Suprapubic skin (tissue), 4 donors: ENCODE measurements around the gene FERMT1. TPM values are rescaled to one million over a fixed set of nuclear protein-coding genes. Genes with fewer than 3 reads are reported as not detected.

Experiments used
- DNase-seq, 2 donors: peaks; one replicate each; pipeline ENCODE4 v3.0.0-alpha.2; 2019; ENCODE audit warnings: low spot score in 2 of 2
- H3K27ac ChIP-seq: fragments of 200-600 bp; sonication (generic); one replicate; pipeline ENCODE4 v1.5.1; 2019
- H3K27me3 ChIP-seq: fragments of 200-600 bp; sonication (generic); one replicate; pipeline ENCODE4 v1.5.1; 2019
- H3K36me3 ChIP-seq: fragments of 200-600 bp; sonication (generic); one replicate; pipeline ENCODE4 v1.5.1; 2019
- H3K4me1 ChIP-seq: fragments of 200-600 bp; sonication (generic); one replicate; pipeline ENCODE4 v1.5.1; 2019
- H3K4me3 ChIP-seq: fragments of 200-600 bp; sonication (generic); one replicate; pipeline ENCODE4 v1.5.1; 2019; ENCODE audit warnings: mild to moderate bottlenecking
- H3K9me3 ChIP-seq: fragments of 200-600 bp; sonication (generic); one replicate; pipeline ENCODE4 v1.5.1; 2019
- CTCF ChIP-seq, 2 donors: fragments of 200-600 bp in 1 of 2; fragments of 450-650 bp in 1 of 2; sonication (generic) in 1 of 2; IDR thresholded peaks; one replicate each; pipeline ENCODE4 v1.5.1; 2016 to 2019; ENCODE audit warnings: antibody characterized with exemption in 2 of 2, mild to moderate bottlenecking in 1 of 2, moderate library complexity in 1 of 2
- WGBS: methylation state at CpG from one replicate; pipeline ENCODE4 v1.1.5; 2018; 5-methylcytosine and 5-hydroxymethylcytosine counted together
- total RNA-seq, 4 donors: library from RNA; depleted of rRNA; stranded (reverse); fragments of >200 nt; gene quantifications; one replicate each; pipeline ENCODE4 v1.1.0, GENCODE V29; 2016

The FERMT1 gene
- total RNA-seq, 4 donors from 2014 or later = 32.9 to 53.4 (median 37.5) TPM

- peaks cover 28% of the 10 kb centered on the region for H3K36me3 ChIP-seq
- no peak for TF ChIP-seq CTCF (IDR thresholded peaks at IDR 0.05)
- no peak overlapping the region for H3K4me3 ChIP-seq
- no peaks in the 10 kb centered on the region for H3K27me3 ChIP-seq
- 90% methylated on average over 3 of the region's 3 CpGs for WGBS
- no peaks in the 10 kb centered on the region for H3K9me3 ChIP-seq
- no peak for DNase-seq
- no peak overlapping the region for H3K27ac ChIP-seq
- peaks cover 9% of the 10 kb centered on the region for H3K4me1 ChIP-seq
Observed at GRCh38 chr20:6026051-6026450, 96.8 kb downstream of the FERMT1 start.

Other genes starting within 250 kb of the FERMT1 start
- gene CHGB, start 211.5 kb downstream of the FERMT1 start, total RNA-seq = not detected
- 10 to 100 TPM in 1 of 4 donors, 1 to 10 TPM in 3; 7.7 to 13.0 (median 9.5) TPM for gene TRMT6, start 172.5 kb downstream of the FERMT1 start, total RNA-seq
- gene MCM8, start 172.4 kb downstream of the FERMT1 start, total RNA-seq = 1 to 10 TPM; 4.0 to 6.8 (median 4.8) TPM
- gene CRLS1, start 116.9 kb downstream of the FERMT1 start, total RNA-seq = 10 to 100 TPM; 17.7 to 27.1 (median 22.9) TPM
- under 1 TPM in 1 of 4 donors, not detected in 3; 0.80 TPM for gene LRRN4, start 69.0 kb downstream of the FERMT1 start, total RNA-seq